ENCODE results near the gene PDF. TPM values are rescaled to one million over a fixed set of nuclear protein-coding genes. Genes with fewer than 3 reads are reported as not detected.

PDF gene
- total and polyA plus RNA-seq, 2 of the 13 experiments (the other 11 are each of a cell fraction or from before 2014, with no cell fraction given) = 12.4 to 48.8 TPM

- TF ChIP-seq RNF219 (CRISPR knock-in tag; IDR thresholded peaks at IDR 0.05) = no peak; the same call in 1 of the 2 replicates
- TF ChIP-seq ZNF234 (CRISPR knock-in tag; conservative IDR thresholded peaks at IDR 0.05) = no peak
- TF ChIP-seq SCMH1 (CRISPR knock-in tag; IDR thresholded peaks at IDR 0.05; ENCODE audit: borderline replicate concordance) = no peak
- TF ChIP-seq ATM (IDR thresholded peaks at IDR 0.05; ENCODE audit: borderline replicate concordance) = no peak
- TF ChIP-seq MAFG (CRISPR knock-in tag; IDR thresholded peaks at IDR 0.05) = no peak
- TF ChIP-seq HNF1B (CRISPR knock-in tag; IDR thresholded peaks at IDR 0.05) = peak; percentile 67
- no peak for TF ChIP-seq TOPORS (CRISPR knock-in tag; IDR thresholded peaks at IDR 0.05)
- no peak for TF ChIP-seq MTA3 (CRISPR knock-in tag; IDR thresholded peaks at IDR 0.05)
- TF ChIP-seq, protein P1, sequence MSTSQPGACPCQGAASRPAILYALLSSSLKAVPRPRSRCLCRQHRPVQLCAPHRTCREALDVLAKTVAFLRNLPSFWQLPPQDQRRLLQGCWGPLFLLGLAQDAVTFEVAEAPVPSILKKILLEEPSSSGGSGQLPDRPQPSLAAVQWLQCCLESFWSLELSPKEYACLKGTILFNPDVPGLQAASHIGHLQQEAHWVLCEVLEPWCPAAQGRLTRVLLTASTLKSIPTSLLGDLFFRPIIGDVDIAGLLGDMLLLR (CRISPR knock-in tag; IDR thresholded peaks at IDR 0.05) = no peak; the same call in 1 of the 2 replicates
- no peak for TF ChIP-seq ZNF549 (CRISPR knock-in tag; IDR thresholded peaks at IDR 0.05)
- no peak for TF ChIP-seq CCAR2 (optimal IDR thresholded peaks at IDR 0.05; ENCODE audit: low read depth, low read length)
- TF ChIP-seq ZNF558 (CRISPR knock-in tag; IDR thresholded peaks at IDR 0.05; ENCODE audit: borderline replicate concordance) = peak; percentile 95; the same call in 1 of the 2 replicates
- no peak; the same call in 1 of the 2 replicates for TF ChIP-seq KDM5A (IDR thresholded peaks at IDR 0.05; ENCODE audit: borderline replicate concordance, low read length)
- no peak for TF ChIP-seq ZNF292 (CRISPR knock-in tag; IDR thresholded peaks at IDR 0.05; ENCODE audit: borderline replicate concordance, low read depth)
- no peak for TF ChIP-seq SETDB1 (CRISPR knock-in tag; IDR thresholded peaks at IDR 0.05; ENCODE audit: borderline replicate concordance)
- TF ChIP-seq ZBTB3 (CRISPR knock-in tag; IDR thresholded peaks at IDR 0.05; ENCODE audit: borderline replicate concordance, low read depth) = no peak
- TF ChIP-seq ZNF737 (CRISPR knock-in tag; IDR thresholded peaks at IDR 0.05; ENCODE audit: borderline replicate concordance) = no peak
- no peak for TF ChIP-seq WIZ (CRISPR knock-in tag; IDR thresholded peaks at IDR 0.05)
- TF ChIP-seq ZNF33B (CRISPR knock-in tag; IDR thresholded peaks at IDR 0.05) = no peak; the same call in 1 of the 2 replicates
- TF ChIP-seq TSC22D2 (CRISPR knock-in tag; IDR thresholded peaks at IDR 0.05; ENCODE audit: borderline replicate concordance) = no peak
- TF ChIP-seq, protein P2, sequence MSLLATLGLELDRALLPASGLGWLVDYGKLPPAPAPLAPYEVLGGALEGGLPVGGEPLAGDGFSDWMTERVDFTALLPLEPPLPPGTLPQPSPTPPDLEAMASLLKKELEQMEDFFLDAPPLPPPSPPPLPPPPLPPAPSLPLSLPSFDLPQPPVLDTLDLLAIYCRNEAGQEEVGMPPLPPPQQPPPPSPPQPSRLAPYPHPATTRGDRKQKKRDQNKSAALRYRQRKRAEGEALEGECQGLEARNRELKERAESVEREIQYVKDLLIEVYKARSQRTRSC (CRISPR knock-in tag; IDR thresholded peaks at IDR 0.05; ENCODE audit: low read depth) = no peak
- TF ChIP-seq HOXA5 (CRISPR knock-in tag; IDR thresholded peaks at IDR 0.05) = peak; percentile 77; the same call in 1 of the 2 replicates
- no peak for TF ChIP-seq TEAD3 (CRISPR knock-in tag; optimal IDR thresholded peaks at IDR 0.05; ENCODE audit: borderline replicate concordance)
- peak; percentile 76; the same call in 1 of the 2 replicates for TF ChIP-seq ZFP90 (CRISPR knock-in tag; IDR thresholded peaks at IDR 0.05; ENCODE audit: borderline replicate concordance)
- 0 out of 2 replicates have a peak, but pooled peaks have one; percentile 40 for TF ChIP-seq PAX8 (CRISPR knock-in tag; IDR thresholded peaks at IDR 0.05; ENCODE audit: borderline replicate concordance)
Observed at GRCh38 chr16:69311533-69312387, 18.6 kb downstream of the PDF start (continued).
